HS-5 (cell line): Measurements from ENCODE around the gene THAP12.
"Not testable (repeated sequence)": the region's sequence is repeated elsewhere in the genome, so short reads cannot be mapped to it uniquely, and the experiment has no call there.

Experiments used
- DNase-seq: peaks from one replicate; pipeline ENCODE4 v3.0.0-alpha.2; 2012; ENCODE audit warnings: low read depth

THAP12 gene

DNA sequence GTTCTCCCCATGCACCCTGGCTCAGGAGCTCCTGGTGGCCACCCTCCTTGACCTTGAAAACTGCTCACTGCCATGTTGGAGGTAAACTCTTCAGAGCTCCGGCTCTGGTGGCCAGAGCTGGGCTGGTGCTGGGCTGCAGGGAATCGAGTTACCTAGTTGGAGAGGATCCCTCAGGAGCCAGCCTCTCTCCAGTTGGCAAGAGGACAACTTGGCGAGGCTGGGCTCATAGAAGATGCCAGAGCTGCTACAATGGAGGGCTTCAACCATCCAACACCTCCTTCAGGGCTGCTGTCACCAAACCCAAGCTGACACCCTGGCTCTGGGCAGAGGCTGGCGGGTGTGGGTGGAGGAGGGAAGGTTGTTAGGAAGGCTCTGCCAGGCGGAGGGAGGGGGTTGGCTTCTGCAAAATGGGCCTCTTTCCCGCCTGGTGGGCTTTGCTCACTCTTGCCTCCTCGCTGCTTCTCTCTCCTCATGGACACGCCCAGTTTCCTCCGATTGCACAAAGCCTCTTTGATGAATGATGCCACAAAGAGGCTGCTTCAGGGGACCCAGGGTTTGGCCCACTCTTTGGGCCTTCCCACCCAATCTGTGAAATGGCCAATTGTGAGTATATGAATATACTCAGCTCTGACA, 53.1 kb downstream of the THAP12 start:
- no peak for DNase-seq

DNA sequence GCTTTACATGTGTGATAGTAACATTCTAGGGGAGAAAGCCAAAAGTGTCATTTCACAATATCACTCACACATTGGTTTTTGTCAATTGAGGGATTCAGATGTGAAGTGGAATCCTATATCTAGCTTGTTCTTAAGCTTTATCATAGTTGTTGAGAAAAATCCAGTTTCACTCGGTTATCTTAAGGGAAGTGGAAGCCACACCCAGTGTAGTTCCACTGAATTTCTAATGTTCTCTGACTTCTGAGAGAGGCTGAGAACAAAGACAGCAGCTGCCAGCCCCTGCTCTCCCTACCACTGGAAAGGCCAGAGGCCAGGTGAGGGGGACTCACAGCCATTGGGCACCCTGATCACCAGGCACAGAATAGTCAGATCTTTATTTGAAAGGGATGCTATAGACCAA, 53.7 kb downstream of the THAP12 start:
- no peak for DNase-seq

DNA sequence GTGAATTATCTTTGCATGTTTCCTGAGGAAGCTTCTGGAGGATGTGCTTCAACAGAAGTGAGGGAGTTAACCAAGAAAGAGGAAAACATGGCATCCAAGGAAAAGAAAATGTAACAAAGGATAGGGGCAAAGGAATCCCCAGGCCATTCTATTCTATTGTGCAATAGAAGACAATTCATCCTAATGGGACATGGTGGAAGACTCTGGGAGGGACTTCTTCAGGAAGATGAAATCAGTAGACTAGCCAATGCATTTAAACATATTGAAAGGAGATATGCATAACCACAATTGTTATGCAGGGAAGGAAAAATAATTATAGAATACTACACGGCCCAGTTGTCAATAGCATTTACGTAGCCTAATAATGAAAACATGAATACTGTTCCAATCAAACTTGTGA, 55.7 kb downstream of the THAP12 start:
- no peak for DNase-seq

DNA sequence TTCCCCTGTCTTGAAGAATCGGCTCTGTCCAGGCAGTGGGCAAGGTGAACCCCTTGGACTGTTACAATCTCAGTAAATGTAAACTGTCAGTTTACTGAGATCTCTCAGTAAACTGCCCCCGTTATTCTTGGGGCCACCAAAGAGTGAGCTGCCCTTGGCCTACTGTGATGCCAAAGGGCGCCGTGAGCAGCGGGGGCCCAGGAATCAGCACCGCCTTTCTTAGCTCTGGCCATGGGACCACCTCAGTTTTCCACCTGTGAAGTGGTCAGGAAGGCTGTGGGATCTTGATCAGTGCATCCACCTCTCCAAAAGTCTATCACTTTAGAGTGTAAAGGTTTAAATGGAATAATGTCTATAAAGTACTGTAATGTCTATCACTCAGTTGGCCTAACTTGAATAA, 57.1 kb downstream of the THAP12 start:
- no peak for DNase-seq

DNA sequence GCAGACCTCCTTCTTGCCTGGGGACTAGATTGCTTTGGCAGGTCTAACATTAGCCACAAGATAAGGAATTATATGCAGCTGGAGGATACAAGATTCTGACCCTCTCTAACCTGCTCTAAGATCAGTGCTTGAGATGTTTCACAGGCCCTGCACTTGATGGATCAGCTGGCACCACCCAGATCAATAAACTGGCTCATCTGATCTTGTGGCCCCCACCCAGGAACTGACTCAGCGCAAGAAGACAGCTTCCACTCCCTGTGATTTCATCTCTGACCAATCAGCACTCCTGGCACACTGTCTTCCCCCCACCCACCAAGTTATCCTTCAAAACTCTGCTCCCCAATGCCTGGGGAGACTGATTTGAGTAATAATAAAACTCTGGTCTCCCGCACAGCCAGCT, 57.6 kb downstream of the THAP12 start:
- DNase-seq: not testable (repeated sequence)

DNA sequence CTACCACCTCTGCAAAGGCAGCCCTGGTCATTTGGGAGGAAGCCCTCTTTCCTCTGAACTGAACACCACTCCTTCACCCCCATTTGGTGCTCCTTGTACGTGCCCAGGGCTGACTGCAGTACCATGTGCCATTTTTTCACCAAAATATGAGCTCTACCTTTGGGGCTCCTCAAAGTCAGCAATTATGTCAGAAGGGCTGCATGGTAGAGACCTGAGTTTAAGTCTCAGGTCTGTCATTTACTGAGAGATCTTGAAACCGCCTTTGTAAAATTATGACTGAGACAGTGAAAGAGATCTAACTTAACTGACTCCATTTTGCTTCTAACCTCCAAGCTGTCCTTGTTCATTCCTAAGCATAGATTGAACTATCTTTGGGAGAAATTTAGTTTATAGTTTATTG, 58.0 kb downstream of the THAP12 start:
- DNase-seq: no peak

DNA sequence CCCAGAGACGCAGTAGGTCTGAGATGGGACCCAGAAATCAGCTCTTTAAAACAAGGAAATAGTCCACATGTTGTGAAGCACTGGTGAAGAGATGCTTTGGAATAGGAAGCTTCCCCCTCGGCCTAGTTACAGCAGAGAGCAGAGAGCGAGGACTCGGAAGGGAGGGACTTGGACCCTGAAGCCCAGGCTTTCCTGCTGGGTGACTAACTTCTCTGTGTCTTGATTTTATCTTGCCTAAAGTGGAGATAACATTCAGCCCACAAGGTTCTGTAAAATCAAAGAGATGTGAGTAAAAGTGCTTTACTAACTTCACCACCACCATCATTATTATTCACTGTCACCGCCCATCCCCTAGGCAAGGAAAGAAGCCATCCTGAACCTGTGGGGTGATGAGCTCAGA, 58.4 kb downstream of the THAP12 start:
- no peak for DNase-seq

DNA sequence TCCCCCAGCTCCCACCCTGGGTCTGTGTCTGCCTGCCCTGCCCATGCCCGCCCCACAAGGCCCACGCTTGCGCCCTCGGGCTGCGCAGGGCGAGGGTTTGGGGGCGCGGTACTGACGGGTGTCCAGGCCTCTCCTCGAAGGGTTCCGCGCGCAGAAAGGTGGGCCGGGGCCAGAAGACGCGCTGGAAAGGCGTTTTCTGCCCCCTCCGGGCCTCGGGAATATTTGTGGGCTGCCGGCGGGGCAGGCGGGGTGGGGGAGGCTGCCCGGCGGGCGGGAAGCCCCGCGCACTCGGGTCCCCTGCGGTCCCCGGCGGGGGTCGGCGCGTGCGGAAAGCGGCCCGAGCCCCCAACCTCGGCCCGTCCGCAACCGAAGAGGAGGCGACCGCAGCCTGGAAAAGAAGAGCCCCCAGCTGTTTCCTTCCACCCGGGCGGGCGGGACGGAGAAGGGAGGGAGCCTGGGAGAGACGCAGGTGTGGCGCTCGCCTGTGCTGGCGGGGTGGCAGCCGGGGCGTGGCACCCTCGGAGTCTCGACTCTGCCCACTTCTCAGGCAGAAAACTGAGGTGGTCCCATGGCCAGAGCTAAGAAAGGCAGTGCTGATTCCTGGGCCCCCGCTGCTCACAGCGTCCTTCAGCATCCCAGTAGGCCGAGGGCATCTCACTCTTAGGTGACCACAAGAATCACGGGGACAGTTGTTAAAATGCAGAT, 59.0 kb downstream of the THAP12 start:
- no peak for DNase-seq

DNA sequence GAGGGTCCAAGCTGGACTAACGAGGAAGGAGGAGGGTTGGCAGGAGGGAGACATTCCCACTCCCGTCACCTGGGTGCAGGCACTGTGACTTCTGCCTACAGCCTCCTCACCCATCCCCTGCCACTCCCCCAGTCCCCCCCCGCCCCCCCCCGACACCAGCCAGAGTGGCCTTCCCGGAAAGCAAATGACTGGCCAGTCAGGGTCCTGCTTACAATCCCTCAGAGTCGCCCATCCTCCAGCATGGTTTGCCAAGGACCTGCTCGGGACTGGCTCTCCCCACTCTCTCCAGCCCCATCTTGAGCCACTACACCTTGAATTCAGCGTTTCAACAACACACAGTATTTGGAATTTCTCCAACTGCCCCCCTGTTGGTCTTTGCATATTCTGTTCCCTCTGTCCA, 59.6 kb downstream of the THAP12 start:
- no peak for DNase-seq

DNA sequence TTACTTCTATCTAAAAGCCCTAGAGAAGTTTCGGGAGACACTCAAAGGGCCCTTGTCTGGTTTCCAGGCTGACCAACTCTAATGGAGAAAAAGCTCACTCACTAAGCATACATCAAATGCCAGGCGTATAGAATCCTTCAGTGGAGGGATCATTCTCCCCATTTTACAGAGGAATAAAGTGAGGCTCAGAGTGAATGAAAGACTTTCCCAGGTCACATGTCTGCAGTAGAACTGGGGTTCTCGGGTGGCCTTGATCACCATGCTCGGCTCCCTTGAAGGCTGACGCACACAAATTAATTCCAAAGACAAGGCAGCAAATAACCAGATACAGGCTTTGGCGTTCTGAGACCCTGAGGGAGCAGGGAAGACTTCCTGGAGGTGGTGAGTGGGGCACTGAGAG, 60.0 kb downstream of the THAP12 start:
- no peak for DNase-seq

DNA sequence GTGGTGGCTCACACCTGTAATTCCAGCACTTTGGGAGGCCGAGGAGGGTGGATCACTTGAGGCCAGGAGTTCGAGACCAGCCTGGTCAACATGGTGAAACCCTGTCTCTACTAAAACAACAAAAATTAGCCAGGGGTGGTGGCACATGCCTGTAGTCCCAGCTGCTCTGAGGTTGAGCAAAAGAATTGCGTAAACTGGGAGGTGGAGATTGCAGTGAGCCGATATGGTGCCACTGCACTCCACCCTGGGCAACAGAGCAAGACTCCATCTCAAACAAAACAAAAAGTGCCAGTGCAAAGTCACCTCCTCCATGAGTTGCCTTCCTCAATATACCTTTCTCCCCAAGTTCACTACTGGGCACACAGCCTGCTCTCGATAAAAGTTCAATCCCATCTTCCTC, 61.1 kb downstream of the THAP12 start:
- DNase-seq: not testable (repeated sequence)

DNA sequence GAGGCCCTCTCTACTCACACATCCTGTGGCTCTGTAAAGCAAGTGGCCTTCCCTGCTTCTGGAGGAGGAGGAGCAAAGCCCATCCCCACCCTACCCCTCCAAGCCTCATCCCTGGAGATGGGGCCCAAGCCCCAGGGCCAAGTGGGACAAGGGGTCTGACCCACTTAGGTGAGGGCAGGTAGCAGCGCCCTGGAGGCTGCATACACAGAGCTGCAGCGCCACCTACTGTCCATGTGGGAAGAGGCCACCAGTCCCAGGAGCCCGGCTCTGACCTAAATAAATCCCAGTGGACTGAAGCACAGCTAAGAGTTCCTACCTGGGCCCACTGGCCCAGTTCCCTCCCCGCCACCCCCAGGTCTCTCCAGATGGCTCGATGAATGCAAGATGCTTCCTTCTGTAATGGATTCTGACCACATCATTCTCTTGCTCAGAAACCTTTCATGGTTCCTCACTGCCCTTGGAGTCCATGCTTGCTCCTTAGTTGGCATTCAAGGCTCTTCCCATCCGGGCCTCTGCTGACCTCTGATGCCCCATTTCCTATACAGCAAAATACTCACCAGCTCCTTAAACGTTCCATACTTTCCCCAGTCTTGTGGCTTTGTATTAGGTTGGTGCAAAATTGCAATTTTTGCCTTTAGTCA, 62.1 kb downstream of the THAP12 start:
- peak; percentile 28 for DNase-seq

DNA sequence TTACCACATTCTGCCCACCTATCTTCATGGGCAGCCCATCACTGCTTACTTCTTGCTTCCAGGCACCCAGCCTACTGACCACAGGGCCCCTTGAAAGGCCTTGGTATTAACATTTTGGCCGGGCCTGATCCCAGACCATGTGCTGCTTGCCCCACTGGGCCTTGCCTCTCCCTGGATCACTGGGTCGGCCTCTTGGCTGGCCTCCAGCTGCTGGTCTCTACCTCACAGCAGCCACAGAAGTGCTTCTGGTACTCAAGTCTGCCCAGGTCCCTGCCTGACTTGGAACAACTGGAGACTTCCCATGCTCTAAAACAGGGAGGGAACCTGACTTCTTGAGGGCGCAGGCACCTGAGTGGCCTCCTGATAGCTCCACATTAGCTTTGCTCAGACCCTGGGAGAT, 63.6 kb downstream of the THAP12 start:
- DNase-seq: no peak

DNA sequence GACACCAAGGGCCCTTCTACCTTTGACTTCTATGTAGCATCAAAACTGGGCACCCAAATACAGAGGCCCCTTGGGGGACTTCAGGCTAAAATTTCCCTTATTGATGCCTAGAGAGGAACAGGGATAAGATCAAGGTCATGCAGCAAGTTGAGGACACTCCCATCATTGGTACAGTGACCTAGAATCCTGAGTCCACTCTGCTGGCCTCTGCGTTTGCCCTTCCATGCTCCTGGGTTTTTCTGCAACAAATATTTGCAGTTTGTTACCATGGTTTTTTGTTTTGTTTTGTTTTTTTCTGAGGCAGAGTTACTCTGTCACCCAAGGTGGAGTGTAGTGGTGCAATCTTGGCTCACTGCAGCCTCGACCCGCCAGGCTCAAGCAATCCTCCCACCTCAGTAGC, 64.2 kb downstream of the THAP12 start:
- no peak for DNase-seq

DNA sequence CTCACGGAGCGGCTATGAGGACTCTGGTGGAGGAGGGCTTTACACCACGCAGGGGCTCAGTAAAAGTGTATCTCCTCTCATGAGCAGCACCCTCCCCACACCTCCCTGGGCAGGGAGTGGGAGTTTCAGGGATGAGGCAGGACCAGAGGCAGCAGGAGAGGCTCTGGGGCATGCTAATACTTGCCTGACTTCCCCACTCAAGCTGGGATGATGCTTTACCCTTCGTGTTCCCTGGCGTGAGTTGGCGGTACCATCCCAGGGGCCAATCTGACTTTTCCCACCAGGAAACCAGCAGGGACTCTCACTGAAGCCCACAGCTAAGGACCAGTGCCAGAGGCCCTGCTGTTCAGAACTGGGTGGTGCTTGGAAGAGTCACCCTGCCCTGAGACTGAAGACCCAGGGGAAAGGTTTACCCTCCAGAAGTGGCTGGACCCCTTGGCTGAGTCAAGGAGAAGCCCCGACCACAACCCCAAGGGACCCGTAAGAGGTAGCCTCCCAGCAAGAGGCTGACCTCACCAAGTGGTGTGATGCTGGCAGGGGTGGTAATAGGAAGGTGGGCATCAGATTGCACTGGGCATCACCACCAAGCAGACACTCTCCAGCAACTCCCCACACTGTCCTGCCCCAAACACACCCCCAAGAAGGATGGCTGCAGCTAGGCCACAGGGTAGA, 65.6 kb downstream of the THAP12 start:
- no peak for DNase-seq

DNA sequence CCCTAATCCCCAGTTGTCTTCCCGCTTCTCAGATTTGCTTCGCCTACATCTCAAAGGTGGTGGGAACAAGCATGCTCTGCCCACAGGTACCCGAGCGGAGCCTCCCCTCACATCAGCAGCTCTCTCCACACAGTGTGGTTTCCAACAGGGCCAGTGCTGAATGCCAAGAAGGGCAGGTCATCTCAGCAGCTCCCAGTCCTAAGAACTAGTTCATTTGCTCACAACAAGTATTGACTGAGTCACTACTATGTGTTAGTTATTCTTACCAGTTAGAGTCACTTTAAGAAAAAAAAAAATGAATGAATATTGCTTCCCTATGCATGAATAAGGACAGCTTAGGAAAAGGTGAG, 66.2 kb downstream of the THAP12 start:
- DNase-seq: peak; percentile 45

DNA sequence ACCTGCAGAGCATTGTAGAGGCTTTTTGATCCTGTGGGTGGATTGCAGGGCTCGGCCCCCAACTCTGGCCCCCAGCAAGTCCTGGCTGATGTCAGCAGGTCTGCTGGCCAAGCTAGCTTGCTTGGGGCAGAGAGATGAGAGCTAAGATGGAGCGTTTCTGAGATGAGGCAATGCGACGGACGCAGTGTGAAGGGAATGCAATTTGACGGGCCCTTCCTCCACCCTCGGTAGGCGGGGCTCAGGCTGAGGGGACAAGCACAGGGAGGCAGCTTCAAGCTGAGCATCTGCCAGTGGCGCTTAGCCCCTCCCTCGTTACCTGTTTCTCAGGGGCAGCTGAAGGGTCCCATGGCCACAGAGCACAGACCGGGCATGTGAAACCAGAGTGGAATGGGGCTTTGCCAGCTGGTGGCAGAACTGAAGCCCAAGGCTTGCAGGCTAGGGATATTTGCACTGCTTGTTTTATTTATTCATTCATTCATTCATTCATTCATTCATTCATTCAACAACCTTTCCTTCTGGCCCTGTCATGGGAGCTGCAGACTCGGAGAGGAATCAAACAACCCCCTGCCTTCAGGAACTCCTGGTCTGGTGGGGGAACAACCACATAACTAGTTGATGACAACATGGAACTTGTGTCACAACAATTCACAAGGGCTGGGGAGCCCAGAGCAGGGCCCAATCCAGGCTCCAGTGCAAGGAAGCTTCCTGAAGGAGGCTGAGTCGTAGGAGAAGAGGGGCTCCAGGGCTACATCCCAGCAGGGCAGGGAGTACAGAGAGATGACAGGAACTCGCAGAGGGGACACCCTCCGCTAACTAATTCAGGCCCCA, 66.8 kb downstream of the THAP12 start:
- DNase-seq: peak; percentile 22

DNA sequence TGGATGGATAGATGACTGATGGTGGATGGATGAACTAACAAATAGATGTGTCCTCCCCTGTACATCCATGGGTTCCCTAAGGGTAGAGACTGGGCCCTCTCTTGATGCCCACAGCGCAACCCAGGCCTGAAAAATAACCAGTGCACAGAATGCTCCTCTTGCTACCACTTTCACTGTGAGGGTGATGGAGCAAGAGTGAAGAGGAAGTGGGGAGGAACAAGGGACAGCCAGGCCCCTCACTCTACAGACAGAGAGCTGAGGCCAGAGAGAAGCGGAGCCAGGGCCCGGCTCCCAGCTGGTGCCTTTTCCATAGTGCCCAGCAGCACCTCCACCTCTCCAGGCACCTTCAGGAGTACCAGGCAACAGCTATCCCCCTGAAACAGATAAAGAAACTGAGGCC, 67.7 kb downstream of the THAP12 start:
- no peak for DNase-seq

DNA sequence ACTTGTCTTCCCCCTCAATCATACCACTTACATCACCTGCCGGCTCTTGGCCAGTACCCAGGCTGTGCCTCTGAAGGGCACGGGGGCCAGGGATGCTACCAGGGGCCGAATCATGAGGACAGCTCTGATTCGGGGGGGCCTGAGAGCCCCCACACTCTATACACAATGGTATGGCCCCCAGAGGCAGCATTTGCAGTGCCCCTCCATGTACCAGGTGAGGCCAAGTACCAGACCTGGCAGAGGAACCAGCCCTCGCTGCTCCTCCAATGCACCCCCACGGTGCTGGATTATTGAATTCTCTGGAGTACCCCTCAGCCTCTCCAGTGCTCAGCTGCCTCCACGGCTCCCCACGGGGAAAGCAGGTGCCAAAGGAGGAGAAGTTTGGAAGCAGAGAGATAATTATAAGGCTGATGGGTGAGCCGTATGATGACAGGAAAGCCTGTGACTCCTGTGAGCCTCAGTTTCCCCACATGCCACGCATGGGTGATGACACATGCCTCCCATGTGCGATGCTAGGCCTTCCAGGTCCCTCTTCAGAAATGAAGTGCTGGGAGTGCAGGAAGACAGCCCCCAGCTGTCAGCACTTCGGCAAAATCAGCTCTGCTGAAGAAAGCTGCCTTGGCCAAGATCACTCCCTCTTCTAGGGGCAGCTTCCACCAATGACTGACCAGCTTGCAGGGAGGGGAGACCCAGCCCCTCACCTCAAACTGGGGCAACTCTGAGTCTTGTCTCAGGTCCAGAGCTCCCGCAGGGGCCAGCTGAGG, 69.9 kb downstream of the THAP12 start:
- no peak for DNase-seq

DNA sequence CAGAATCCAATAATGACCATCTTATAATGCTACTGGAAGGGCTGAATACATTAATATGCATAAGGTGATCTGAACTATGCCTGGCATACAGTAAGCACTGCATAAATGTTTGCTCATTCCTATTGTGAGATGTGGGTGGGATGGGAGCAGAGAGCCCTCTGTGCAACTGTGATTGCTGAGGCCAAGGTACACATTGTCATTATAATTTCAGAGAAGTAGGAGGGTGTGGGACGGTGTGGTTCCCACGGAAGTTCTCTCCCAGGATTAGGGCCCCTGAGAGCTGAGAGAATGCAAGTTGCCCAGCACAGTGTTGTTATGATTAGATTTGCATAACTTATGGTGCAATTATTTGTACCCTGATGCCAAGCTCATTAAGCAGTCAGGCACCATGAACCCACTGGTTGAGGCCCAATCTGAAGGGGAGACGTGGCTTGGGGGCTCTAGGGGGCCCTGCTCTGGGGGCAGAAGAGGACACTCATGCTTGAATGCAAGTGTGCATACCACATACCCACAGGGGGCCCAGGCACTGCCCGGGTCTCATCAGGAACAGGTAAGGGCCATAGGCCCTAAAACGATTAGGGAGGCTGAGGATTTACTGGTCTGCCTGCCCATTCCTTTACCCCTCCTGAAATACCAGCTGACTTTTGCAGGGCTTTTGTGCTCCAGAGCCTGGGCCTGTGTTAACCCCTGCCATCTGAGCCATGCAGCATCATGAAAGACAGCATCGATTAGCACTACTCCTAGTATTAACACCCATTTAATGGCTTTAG, 72.8 kb downstream of the THAP12 start:
- no peak for DNase-seq

DNA sequence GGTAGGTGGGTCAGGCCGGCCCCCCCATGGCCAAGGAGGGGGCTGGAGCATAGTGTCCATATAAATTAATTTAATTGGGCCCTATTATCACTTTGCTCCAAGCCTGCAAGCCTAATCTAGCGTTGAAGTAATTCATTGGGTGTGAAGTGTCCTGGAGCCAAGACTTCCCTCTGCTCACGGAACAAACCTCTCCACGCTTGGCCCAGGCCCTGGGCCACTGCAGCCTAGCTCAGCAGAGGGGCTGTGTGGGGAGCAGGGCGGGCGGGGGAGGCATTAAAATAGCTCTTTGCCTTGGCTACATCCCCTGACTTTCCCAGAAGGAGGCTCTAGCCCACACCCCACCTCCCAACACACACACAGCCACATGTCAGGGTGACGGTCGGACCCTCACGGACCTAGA, 73.5 kb downstream of the THAP12 start:
- no peak for DNase-seq
